Left lung (tissue), 10 donors: ENCODE results near the gene KDM4B. TPM values are rescaled to one million over a fixed set of nuclear protein-coding genes. Genes with fewer than 3 reads are reported as not detected.

ENCODE experiments used
- ATAC-seq: fragments of 200-7000 bp; cut with Tn5 transposase; one replicate; pipeline ENCODE4 v1.9.1; 2020; ENCODE audit warnings: moderate library complexity
- DNase-seq, 4 donors: peaks; one replicate each; pipeline ENCODE4 v3.0.0-alpha.2; 2013 to 2020
- H3K27ac ChIP-seq, 2 donors: fragments of 200-600 bp; sonication (generic) in 1 of 2; one replicate each; pipeline versions ENCODE4 v1.5.0 to v1.8.0; 2020 to 2021
- H3K27me3 ChIP-seq, 2 donors: fragments of 200-600 bp; sonication (generic) in 1 of 2; one replicate each; pipeline versions ENCODE4 v1.5.0 to v1.8.0; 2020 to 2021
- H3K36me3 ChIP-seq, 2 donors: fragments of 200-600 bp; sonication (generic) in 1 of 2; one replicate each; pipeline versions ENCODE4 v1.5.0 to v1.8.0; 2020 to 2021
- H3K4me1 ChIP-seq, 2 donors: fragments of 200-600 bp; one replicate each; pipeline ENCODE4 v1.8.0; 2021
- H3K4me3 ChIP-seq, 2 donors: fragments of 200-600 bp; sonication (generic) in 1 of 2; one replicate each; pipeline versions ENCODE4 v1.5.0 to v1.8.0; 2020 to 2021; ENCODE audit warnings: mild to moderate bottlenecking in 1 of 2
- H3K9me3 ChIP-seq, 2 donors: fragments of 200-600 bp; sonication (generic) in 1 of 2; one replicate each; pipeline versions ENCODE4 v1.5.0 to v1.8.0; 2020 to 2021
- intact Hi-C, 2 donors: fragments of 100-400 bp; cut with DNase I; formaldehyde crosslinking; loops; one replicate each; pipeline versions ENCODE4 v1.11.2 to v1.14.2; 2022
- polyA plus RNA-seq, 6 donors: library from polyadenylated mRNA; unstranded; fragments of 120-200 nt; gene quantifications; one replicate each; pipeline ENCODE4 v1.2.1, GENCODE V29; 2013; ENCODE audit not compliant: insufficient read length in 6 of 6
- total RNA-seq, 2 donors: library from RNA; stranded (reverse); fragmentation: NEBNext Ultra II Directional; extraction: Animal tissue kit (Norgen Biotek cat#: 25700); gene quantifications; one replicate each; pipeline ENCODE4 v1.2.1, GENCODE V29; 2021
- TF ChIP-seq, protein P1 (sequence below), 2 donors: fragments of 200-600 bp; sonication (generic) in 1 of 2; IDR thresholded peaks; one replicate each; pipeline versions ENCODE4 v1.5.0 to v1.8.0; 2021; ENCODE audit warnings: antibody characterized with exemption in 2 of 2
- donor health status: DM: no; HTN: yes; CAD: no.
- donor health status: DM: no; HTN: no; CAD: no.

KDM4B gene
- total and polyA plus RNA-seq, 8 donors = 24.6 to 42.1 (median 31.1) TPM

GRCh38 chr19:4985551-4985991, 16.7 kb downstream of the KDM4B start:
- Histone ChIP-seq H3K27ac (no peak overlapping the region), H3K27me3 (no peaks in the 10 kb centered on the region), H3K36me3 (peaks cover 0 to 5% of the 10 kb centered on the region in 2 donors), H3K9me3 (no peaks in the 10 kb centered on the region), H3K4me3 (no peak overlapping the region), H3K4me1 (peaks cover 5 to 51% of the 10 kb centered on the region in 2 donors)
- TF ChIP-seq, protein P1, sequence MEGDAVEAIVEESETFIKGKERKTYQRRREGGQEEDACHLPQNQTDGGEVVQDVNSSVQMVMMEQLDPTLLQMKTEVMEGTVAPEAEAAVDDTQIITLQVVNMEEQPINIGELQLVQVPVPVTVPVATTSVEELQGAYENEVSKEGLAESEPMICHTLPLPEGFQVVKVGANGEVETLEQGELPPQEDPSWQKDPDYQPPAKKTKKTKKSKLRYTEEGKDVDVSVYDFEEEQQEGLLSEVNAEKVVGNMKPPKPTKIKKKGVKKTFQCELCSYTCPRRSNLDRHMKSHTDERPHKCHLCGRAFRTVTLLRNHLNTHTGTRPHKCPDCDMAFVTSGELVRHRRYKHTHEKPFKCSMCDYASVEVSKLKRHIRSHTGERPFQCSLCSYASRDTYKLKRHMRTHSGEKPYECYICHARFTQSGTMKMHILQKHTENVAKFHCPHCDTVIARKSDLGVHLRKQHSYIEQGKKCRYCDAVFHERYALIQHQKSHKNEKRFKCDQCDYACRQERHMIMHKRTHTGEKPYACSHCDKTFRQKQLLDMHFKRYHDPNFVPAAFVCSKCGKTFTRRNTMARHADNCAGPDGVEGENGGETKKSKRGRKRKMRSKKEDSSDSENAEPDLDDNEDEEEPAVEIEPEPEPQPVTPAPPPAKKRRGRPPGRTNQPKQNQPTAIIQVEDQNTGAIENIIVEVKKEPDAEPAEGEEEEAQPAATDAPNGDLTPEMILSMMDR (IDR thresholded peaks at IDR 0.05) = no peak
- intact Hi-C loops = no loop called here
- ATAC-seq (no peak), DNase-seq (no peak)

DNA sequence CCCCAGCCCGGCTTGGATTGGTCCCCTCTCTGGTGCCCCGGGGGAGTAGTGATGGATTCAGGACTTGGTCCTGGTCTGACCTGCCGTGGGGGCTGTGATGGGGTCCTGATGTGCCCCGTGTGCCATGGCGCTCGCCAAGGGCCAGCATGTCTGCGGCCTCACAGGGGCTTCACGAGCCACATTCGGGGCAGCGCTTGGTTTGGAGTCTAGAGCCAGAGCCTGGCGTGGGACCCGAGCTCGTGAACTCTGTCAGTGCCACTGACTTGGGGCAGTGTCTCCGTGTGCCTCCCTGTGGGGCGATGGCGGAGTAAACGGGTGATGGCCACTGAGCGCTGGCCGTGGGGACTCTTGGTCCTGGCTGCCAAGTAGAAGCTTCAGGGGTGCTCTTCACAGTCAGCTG, 17.1 kb downstream of the KDM4B start:
- no peak overlapping the region for H3K4me3 ChIP-seq
- ATAC-seq = no peak
- intact Hi-C loops = no loop called here

DNA sequence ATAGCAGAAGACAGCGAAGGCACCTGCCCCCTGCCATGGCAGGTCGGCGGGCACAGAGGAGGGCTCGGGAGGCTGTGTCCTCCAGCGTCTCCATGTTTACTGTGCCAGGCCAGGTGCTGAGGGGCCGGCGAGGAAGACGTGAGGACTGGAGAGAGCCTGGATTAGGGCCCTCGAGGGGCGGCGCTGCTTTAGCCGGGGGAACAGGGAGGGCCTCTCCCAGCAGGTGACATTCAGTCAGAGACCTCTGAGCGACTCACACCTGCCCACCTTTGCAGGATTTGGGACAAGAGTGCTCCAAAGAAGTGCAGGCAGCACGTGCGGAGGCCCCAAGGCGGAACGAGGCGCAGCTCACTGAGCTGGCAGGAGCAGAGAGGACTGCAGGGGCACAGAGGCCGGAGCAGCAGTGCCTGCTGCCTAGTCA, 17.6 kb downstream of the KDM4B start:
- H3K4me3 ChIP-seq = no peak overlapping the region
- H3K4me1 ChIP-seq = peaks cover 5 to 42% of the 10 kb centered on the region in 2 donors
- H3K9me3 ChIP-seq = no peaks in the 10 kb centered on the region
- DNase-seq (no peak), ATAC-seq (no peak)
- TF ChIP-seq, protein P1 (IDR thresholded peaks at IDR 0.05) = no peak
- intact Hi-C loops = no loop called here
- peaks cover 0 to 6% of the 10 kb centered on the region in 2 donors for H3K36me3 ChIP-seq
- no peaks in the 10 kb centered on the region for H3K27me3 ChIP-seq
- H3K27ac ChIP-seq = no peak overlapping the region

More for the DNA sequence above, 17.1 kb downstream of the KDM4B start:
- Histone ChIP-seq H3K36me3 (peaks cover 0 to 5% of the 10 kb centered on the region in 2 donors), H3K27ac (no peak overlapping the region), H3K9me3 (no peaks in the 10 kb centered on the region), H3K4me1 (peaks cover 5 to 46% of the 10 kb centered on the region in 2 donors), H3K27me3 (no peaks in the 10 kb centered on the region)
- DNase-seq = no peak
- TF ChIP-seq, protein P1 (IDR thresholded peaks at IDR 0.05) = no peak

GRCh38 chr19:4987256-4987655, 18.3 kb downstream of the KDM4B start:
- Histone ChIP-seq H3K4me3 (no peak overlapping the region), H3K4me1 (peaks cover 5 to 39% of the 10 kb centered on the region in 2 donors), H3K9me3 (no peaks in the 10 kb centered on the region), H3K27ac (no peak overlapping the region), H3K36me3 (peaks cover 0 to 9% of the 10 kb centered on the region in 2 donors), H3K27me3 (no peaks in the 10 kb centered on the region)
- TF ChIP-seq, protein P1 (IDR thresholded peaks at IDR 0.05) = no peak
- no peak for DNase-seq
- no peak for ATAC-seq
- intact Hi-C loops = no loop called here

DNA sequence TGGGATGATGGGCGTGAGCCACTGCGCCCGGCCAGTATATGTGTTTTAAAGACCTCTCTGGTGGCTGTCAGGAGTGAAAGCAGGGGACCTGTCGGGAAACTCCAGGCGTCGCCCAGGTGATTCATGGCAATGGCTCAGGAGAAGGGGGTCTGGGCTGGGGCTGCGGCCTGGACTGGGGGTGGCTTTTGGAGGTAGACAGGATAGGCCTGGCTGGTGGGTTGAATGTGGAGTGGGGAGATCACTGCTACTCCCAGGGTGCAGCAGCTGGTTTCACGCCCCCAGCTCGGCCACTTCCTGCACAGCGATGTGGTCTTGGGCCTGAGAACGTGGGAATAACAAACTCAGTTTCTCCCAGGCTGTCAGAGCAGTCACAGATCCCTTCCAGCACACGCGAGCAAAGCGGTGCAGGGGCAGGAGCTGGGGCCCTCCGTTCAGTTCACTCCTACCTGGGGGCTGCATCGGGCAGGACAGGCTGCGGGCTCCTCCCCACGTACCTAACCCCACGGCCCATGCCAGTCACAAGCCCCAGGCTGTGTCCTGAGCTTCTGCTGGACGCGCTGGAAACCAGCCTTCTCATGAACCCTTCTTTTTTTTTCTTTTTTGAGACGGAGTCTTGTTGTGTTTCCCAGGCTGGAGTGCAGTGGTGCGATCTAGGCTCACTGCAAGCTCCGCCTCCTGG, 18.9 kb downstream of the KDM4B start:
- ATAC-seq (no peak), DNase-seq (no peak)
- Histone ChIP-seq H3K9me3 (no peaks in the 10 kb centered on the region), H3K27me3 (no peaks in the 10 kb centered on the region), H3K4me3 (no peak overlapping the region), H3K36me3 (peaks cover 0 to 9% of the 10 kb centered on the region in 2 donors), H3K27ac (no peak overlapping the region), H3K4me1 (peaks cover 5 to 39% of the 10 kb centered on the region in 2 donors)
- intact Hi-C loops = no loop called here
- TF ChIP-seq, protein P1 (IDR thresholded peaks at IDR 0.05) = no peak
